Stimulated activated effector memory CD8-positive, alpha-beta T cell treated with anti-CD3 and anti-CD28 coated beads, Interleukin-12 subunit alpha, Interleukin-12 subunit beta, amount 100 ng/mL, for 72 hours (primary cell): ENCODE data around the gene KDSR.

Experiments
- ATAC-seq: fragments of 150-1000 bp; cut with Tn5 transposase; 2 replicates; pipeline ENCODE4 v1.10.0; 2021
- DNase-seq, 2 donors: peaks; one replicate each; pipeline ENCODE4 v3.0.0; 2021 to 2022; ENCODE audit warnings: low spot score in 2 of 2
- H3K27ac Mint-ChIP-seq: one replicate; pipeline ENCODE4 v1.8.0; 2022; ENCODE audit warnings: mild to moderate bottlenecking, mixed read lengths
- H3K36me3 Mint-ChIP-seq: one replicate; pipeline ENCODE4 v1.8.0; 2022; ENCODE audit warnings: mild to moderate bottlenecking, mixed read lengths
- H3K4me1 Mint-ChIP-seq: one replicate; pipeline ENCODE4 v1.8.0; 2022; ENCODE audit warnings: mixed read lengths
- H3K4me3 Mint-ChIP-seq: one replicate; pipeline ENCODE4 v1.8.0; 2022; ENCODE audit warnings: mild to moderate bottlenecking, mixed read lengths
- H3K9me3 Mint-ChIP-seq: one replicate; pipeline ENCODE4 v1.8.0; 2022; ENCODE audit warnings: mixed read lengths

The KDSR gene

GRCh38 chr18:63319383-63320122, 47.5 kb downstream of the KDSR start, which contains the start of gene BCL2:
BCL2 (minus strand) TSS chr18:63319769.
- peaks cover 29% of the 10 kb centered on the region for H3K4me1 Mint-ChIP-seq
- ATAC-seq, result peak; percentile 47
- H3K4me3 Mint-ChIP-seq, result peak within 1 kb of the TSS; percentile 97
- peaks cover 12% of the 10 kb centered on the region for H3K36me3 Mint-ChIP-seq
- peak in 1 of 2 donors; percentile 78 for DNase-seq
- H3K27ac Mint-ChIP-seq, result peak within 1 kb of the TSS; percentile 98
- H3K9me3 Mint-ChIP-seq, result no peaks in the 10 kb centered on the region

- Mint-ChIP-seq H3K9me3 (no peaks in the 10 kb centered on the region), H3K4me3 (peak overlapping the region; percentile 97), H3K27ac (peak overlapping the region; percentile 98), H3K36me3 (peaks cover 12% of the 10 kb centered on the region), H3K4me1 (peaks cover 35% of the 10 kb centered on the region)
- DNase-seq, result no peak
- ATAC-seq, result no peak
Measured at GRCh38 chr18:63318889-63319382, 48.1 kb downstream of the KDSR start.

- peak; percentile 75 for ATAC-seq
- peaks cover 12% of the 10 kb centered on the region for H3K36me3 Mint-ChIP-seq
- DNase-seq, result peak; percentile 65 to 90
Measured at GRCh38 chr18:63317982-63318888, 48.8 kb downstream of the KDSR start.

GRCh38 chr18:63317556-63317946, 49.5 kb downstream of the KDSR start:
- peaks cover 12% of the 10 kb centered on the region for H3K36me3 Mint-ChIP-seq
- ATAC-seq (no peak), DNase-seq (no peak)
- peak overlapping the region; percentile 98 for H3K27ac Mint-ChIP-seq
- H3K4me1 Mint-ChIP-seq, result peaks cover 45% of the 10 kb centered on the region
- peak overlapping the region; percentile 97 for H3K4me3 Mint-ChIP-seq
- H3K9me3 Mint-ChIP-seq, result no peaks in the 10 kb centered on the region

More at GRCh38 chr18:63317982-63318888, 48.8 kb downstream of the KDSR start:
- H3K4me1 Mint-ChIP-seq, result peaks cover 42% of the 10 kb centered on the region
- no peaks in the 10 kb centered on the region for H3K9me3 Mint-ChIP-seq
- H3K4me3 Mint-ChIP-seq, result peak overlapping the region; percentile 97
- H3K27ac Mint-ChIP-seq, result peak overlapping the region; percentile 98

- DNase-seq (no peak), ATAC-seq (no peak)
- Mint-ChIP-seq H3K36me3 (peaks cover 12% of the 10 kb centered on the region), H3K4me1 (peaks cover 45% of the 10 kb centered on the region), H3K27ac (peak overlapping the region; percentile 98), H3K4me3 (peak overlapping the region; percentile 97), H3K9me3 (no peaks in the 10 kb centered on the region)
Measured at GRCh38 chr18:63316612-63317555, 50.1 kb downstream of the KDSR start.

GRCh38 chr18:63315876-63316275, 51.1 kb downstream of the KDSR start:
- Mint-ChIP-seq H3K4me1 (peaks cover 49% of the 10 kb centered on the region), H3K27ac (peak overlapping the region; percentile 98), H3K9me3 (no peaks in the 10 kb centered on the region), H3K36me3 (peaks cover 10% of the 10 kb centered on the region), H3K4me3 (peak overlapping the region; percentile 97)
- no peak for ATAC-seq
- DNase-seq, result no peak

- H3K36me3 Mint-ChIP-seq, result peaks cover 3% of the 10 kb centered on the region
- H3K4me1 Mint-ChIP-seq, result peaks cover 53% of the 10 kb centered on the region
- peak overlapping the region; percentile 98 for H3K27ac Mint-ChIP-seq
- H3K9me3 Mint-ChIP-seq, result no peaks in the 10 kb centered on the region
- ATAC-seq (no peak), DNase-seq (no peak)
- H3K4me3 Mint-ChIP-seq, result peak overlapping the region; percentile 97
Measured at GRCh38 chr18:63315131-63315662, 51.8 kb downstream of the KDSR start.

- Mint-ChIP-seq H3K27ac (peak overlapping the region; percentile 98), H3K4me1 (peaks cover 62% of the 10 kb centered on the region), H3K9me3 (no peaks in the 10 kb centered on the region), H3K36me3 (no peaks in the 10 kb centered on the region), H3K4me3 (peak overlapping the region; percentile 97)
- no peak for ATAC-seq
- DNase-seq, result no peak
Measured at GRCh38 chr18:63314062-63314790, 52.8 kb downstream of the KDSR start.

GRCh38 chr18:63313396-63313917, 53.5 kb downstream of the KDSR start:
- no peaks in the 10 kb centered on the region for H3K9me3 Mint-ChIP-seq
- ATAC-seq (no peak), DNase-seq (no peak)
- H3K36me3 Mint-ChIP-seq, result no peaks in the 10 kb centered on the region
- peaks cover 69% of the 10 kb centered on the region for H3K4me1 Mint-ChIP-seq
- H3K27ac Mint-ChIP-seq, result peak overlapping the region; percentile 98
- peak overlapping the region; percentile 97 for H3K4me3 Mint-ChIP-seq

GRCh38 chr18:63312737-63313395, 54.1 kb downstream of the KDSR start:
- ATAC-seq (no peak), DNase-seq (no peak)
- peak overlapping the region; percentile 97 for H3K4me3 Mint-ChIP-seq
- no peaks in the 10 kb centered on the region for H3K36me3 Mint-ChIP-seq
- peaks cover 75% of the 10 kb centered on the region for H3K4me1 Mint-ChIP-seq
- peak overlapping the region; percentile 98 for H3K27ac Mint-ChIP-seq
- H3K9me3 Mint-ChIP-seq, result no peaks in the 10 kb centered on the region

- Mint-ChIP-seq H3K4me1 (peaks cover 82% of the 10 kb centered on the region), H3K9me3 (no peaks in the 10 kb centered on the region), H3K27ac (no peak overlapping the region), H3K4me3 (peak overlapping the region; percentile 97), H3K36me3 (no peaks in the 10 kb centered on the region)
- ATAC-seq (no peak), DNase-seq (no peak)
Measured at GRCh38 chr18:63312019-63312409, 55.0 kb downstream of the KDSR start.

GRCh38 chr18:63311118-63312018, 55.6 kb downstream of the KDSR start:
- Mint-ChIP-seq H3K36me3 (no peaks in the 10 kb centered on the region), H3K4me3 (peak overlapping the region; percentile 97), H3K9me3 (no peaks in the 10 kb centered on the region), H3K27ac (no peak overlapping the region), H3K4me1 (peaks cover 89% of the 10 kb centered on the region)
- ATAC-seq (no peak), DNase-seq (no peak)
